ENCODE measurements around the gene SCRN3. TPM values are rescaled to one million over a fixed set of nuclear protein-coding genes. Genes with fewer than 3 reads are reported as not detected.

The SCRN3 gene
- total RNA-seq, 1 donor from 2014 or later = 27.4 TPM

- DNase-seq (no peak), ATAC-seq (no peak)
- TF ChIP-seq, protein P1, sequence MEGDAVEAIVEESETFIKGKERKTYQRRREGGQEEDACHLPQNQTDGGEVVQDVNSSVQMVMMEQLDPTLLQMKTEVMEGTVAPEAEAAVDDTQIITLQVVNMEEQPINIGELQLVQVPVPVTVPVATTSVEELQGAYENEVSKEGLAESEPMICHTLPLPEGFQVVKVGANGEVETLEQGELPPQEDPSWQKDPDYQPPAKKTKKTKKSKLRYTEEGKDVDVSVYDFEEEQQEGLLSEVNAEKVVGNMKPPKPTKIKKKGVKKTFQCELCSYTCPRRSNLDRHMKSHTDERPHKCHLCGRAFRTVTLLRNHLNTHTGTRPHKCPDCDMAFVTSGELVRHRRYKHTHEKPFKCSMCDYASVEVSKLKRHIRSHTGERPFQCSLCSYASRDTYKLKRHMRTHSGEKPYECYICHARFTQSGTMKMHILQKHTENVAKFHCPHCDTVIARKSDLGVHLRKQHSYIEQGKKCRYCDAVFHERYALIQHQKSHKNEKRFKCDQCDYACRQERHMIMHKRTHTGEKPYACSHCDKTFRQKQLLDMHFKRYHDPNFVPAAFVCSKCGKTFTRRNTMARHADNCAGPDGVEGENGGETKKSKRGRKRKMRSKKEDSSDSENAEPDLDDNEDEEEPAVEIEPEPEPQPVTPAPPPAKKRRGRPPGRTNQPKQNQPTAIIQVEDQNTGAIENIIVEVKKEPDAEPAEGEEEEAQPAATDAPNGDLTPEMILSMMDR (IDR thresholded peaks at IDR 0.05) = no peak
- Histone ChIP-seq H3K4me1 (no peaks in the 10 kb centered on the region), H3K36me3 (peaks cover 9% of the 10 kb centered on the region), H3K27me3 (ENCODE audit: low read depth) (no peaks in the 10 kb centered on the region), H3K4me3 (no peak overlapping the region), H3K27ac (no peak overlapping the region), H3K9me3 (no peaks in the 10 kb centered on the region)
- intact Hi-C loops (cut with DNase I) = no loop called here
Observed at GRCh38 chr2:174412256-174412655, 16.7 kb downstream of the SCRN3 start.

GRCh38 chr2:174428214-174428613 lies 32.7 kb downstream of the SCRN3 start:
- ATAC-seq = no peak
- no peak for DNase-seq
- TF ChIP-seq, protein P1 (IDR thresholded peaks at IDR 0.05) = no peak

GRCh38 chr2:174430066-174430465 lies 34.5 kb downstream of the SCRN3 start:
- intact Hi-C loops (cut with DNase I) = no loop called here
- H3K27me3 ChIP-seq (ENCODE audit: low read depth) = no peaks in the 10 kb centered on the region
- H3K4me3 ChIP-seq = no peak overlapping the region
- TF ChIP-seq, protein P1 (IDR thresholded peaks at IDR 0.05) = no peak
- no peak overlapping the region for H3K27ac ChIP-seq
- ATAC-seq (no peak), DNase-seq (no peak)
- peaks cover 11% of the 10 kb centered on the region for H3K36me3 ChIP-seq
- H3K9me3 ChIP-seq = no peaks in the 10 kb centered on the region
- no peaks in the 10 kb centered on the region for H3K4me1 ChIP-seq

More at GRCh38 chr2:174428214-174428613, 32.7 kb downstream of the SCRN3 start:
- Histone ChIP-seq H3K27me3 (ENCODE audit: low read depth) (no peaks in the 10 kb centered on the region), H3K4me1 (no peaks in the 10 kb centered on the region), H3K36me3 (peaks cover 18% of the 10 kb centered on the region), H3K27ac (no peak overlapping the region), H3K9me3 (no peaks in the 10 kb centered on the region), H3K4me3 (no peak overlapping the region)
- intact Hi-C loops (cut with DNase I) = no loop called here

DNA sequence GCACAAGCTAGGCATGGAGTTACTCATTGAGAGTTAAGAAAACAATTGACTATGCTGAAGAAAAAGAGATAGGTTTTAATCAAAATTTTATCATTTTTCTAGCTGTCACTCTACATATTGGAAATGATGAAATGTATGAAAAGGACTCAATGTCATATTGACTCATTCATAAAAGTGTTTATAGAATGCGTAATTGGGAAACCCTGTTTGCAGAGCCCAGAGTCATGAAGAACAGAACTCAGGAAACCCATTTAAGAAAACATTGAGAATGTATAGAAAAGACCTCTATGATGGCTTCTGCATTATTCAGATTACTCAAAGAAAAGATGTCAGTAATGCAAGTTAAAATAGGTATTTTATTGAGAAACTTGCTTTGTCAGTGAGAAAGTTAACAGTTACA lies 36.4 kb downstream of the SCRN3 start:
- TF ChIP-seq, protein P1 (IDR thresholded peaks at IDR 0.05) = no peak
- Histone ChIP-seq H3K4me3 (no peak overlapping the region), H3K27me3 (ENCODE audit: low read depth) (no peaks in the 10 kb centered on the region), H3K36me3 (peaks cover 17% of the 10 kb centered on the region), H3K27ac (no peak overlapping the region), H3K4me1 (no peaks in the 10 kb centered on the region), H3K9me3 (no peaks in the 10 kb centered on the region)
- no peak for ATAC-seq
- intact Hi-C loops (cut with DNase I) = no loop called here
- DNase-seq = no peak

DNA sequence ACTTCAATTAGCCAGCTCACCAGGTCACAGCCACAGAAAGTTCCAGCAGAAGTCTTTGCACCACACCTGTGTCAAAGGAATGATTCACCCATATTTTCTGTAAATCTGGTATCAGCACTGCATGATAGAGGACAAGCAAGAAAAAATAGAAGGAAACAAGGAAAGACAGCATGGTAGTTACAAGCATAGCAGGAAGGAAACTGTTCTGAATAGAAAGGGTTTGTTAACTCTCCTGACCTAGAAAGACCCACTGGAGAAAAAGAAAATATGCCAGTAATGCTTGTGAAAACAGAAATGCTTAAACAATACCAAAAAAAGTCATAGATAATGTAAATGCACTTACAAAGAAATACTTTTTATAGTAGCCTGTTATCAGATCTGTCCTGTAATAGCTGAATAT lies 40.8 kb downstream of the SCRN3 start:
- no peak overlapping the region for H3K27ac ChIP-seq
- TF ChIP-seq, protein P1 (IDR thresholded peaks at IDR 0.05) = no peak
- intact Hi-C loops (cut with DNase I) = no loop called here
- DNase-seq = no peak
- H3K9me3 ChIP-seq = no peaks in the 10 kb centered on the region
- no peaks in the 10 kb centered on the region for H3K27me3 ChIP-seq (ENCODE audit: low read depth)
- H3K4me1 ChIP-seq = no peaks in the 10 kb centered on the region
- no peak overlapping the region for H3K4me3 ChIP-seq
- peaks cover 18% of the 10 kb centered on the region for H3K36me3 ChIP-seq
- no peak for ATAC-seq
